Measurements from ENCODE around the gene NFE2L2. TPM values are rescaled to one million over a fixed set of nuclear protein-coding genes. Genes with fewer than 3 reads are reported as not detected.
"Not testable (repeated sequence)": the region's sequence is repeated elsewhere in the genome, so short reads cannot be mapped to it uniquely, and the experiment has no call there.

NFE2L2 gene
- total RNA-seq, 1 donor from 2014 or later, result 13.4 TPM

- no peak for DNase-seq
These were observed 73.6 kb downstream of the NFE2L2 start for GRCh38 chr2:177190941-177191340.

GRCh38 chr2:177188482-177189469, 75.8 kb downstream of the NFE2L2 start:
- DNase-seq, result no peak

GRCh38 chr2:177187631-177188312, 76.8 kb downstream of the NFE2L2 start:
- DNase-seq, result no peak

- not testable (repeated sequence) for DNase-seq
These were observed 78.5 kb downstream of the NFE2L2 start for GRCh38 chr2:177186038-177186437.

DNA sequence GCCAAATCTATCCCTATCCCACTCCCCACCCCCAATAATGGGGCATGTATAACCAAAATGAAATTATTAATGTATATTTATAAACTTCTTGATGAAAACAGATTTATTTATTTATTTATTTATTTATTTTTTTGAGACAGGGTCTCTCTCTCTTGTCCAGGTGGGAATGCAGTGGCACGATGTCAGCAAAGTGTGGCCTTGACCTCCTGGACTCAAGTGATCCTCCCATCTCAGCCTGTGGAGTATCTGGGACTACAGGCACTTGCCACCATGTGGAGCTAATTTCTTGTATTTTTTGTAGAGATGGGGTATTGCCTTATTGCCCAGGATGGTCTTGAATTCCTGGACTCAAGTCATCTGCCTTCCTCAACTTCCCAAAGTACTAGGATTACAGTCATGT, 79.9 kb downstream of the NFE2L2 start:
- no peak for DNase-seq

- DNase-seq, result no peak
These were observed 80.7 kb downstream of the NFE2L2 start for GRCh38 chr2:177183860-177184259.

Small RNA genes lying within 50 kb of the gene (small RNA-seq; reads per million reads assigned to genes)
- gene MIR3128 (not detected), gene MIR6512 (not detected), gene RF00019 (not detected)

Other genes with a start within 250 kb of the NFE2L2 start
- 81.6 TPM for gene HNRNPA3, start 51.9 kb downstream of the NFE2L2 start, total RNA-seq
- gene AGPS, start 128.0 kb upstream of the NFE2L2 start, total RNA-seq, result 71.3 TPM

All from occipital lobe (tissue), 3 donors.